UCSD-AML1 (cell line): ENCODE results near the gene PAX7.

ENCODE experiments used
- DNase-seq: peaks from one replicate; lab custom pipeline; 2025; ENCODE audit not compliant: unreplicated experiment; lab: John Stamatoyannopoulos, UW

PAX7 gene

GRCh38 chr1:18618546-18619466, 11.8 kb upstream of the PAX7 start:
- no peak for DNase-seq

- no peak for DNase-seq
Measured at GRCh38 chr1:18619467-18619835, 11.2 kb upstream of the PAX7 start.

- DNase-seq: no peak
Measured at GRCh38 chr1:18628511-18628910, 2.1 kb upstream of the PAX7 start.

- DNase-seq: no peak
Measured at GRCh38 chr1:18629659-18630510, 761 bp upstream of the PAX7 start.

GRCh38 chr1:18631496-18632217, 1.0 kb downstream of the PAX7 start:
- DNase-seq: no peak

- DNase-seq: no peak
Measured at GRCh38 chr1:18632218-18632588, 1.6 kb downstream of the PAX7 start.

- no peak for DNase-seq
Measured at GRCh38 chr1:18632783-18633421, 2.3 kb downstream of the PAX7 start.

GRCh38 chr1:18633422-18634155, 2.9 kb downstream of the PAX7 start:
- DNase-seq: no peak

- DNase-seq: no peak
Measured at GRCh38 chr1:18634276-18634675, 3.6 kb downstream of the PAX7 start.

GRCh38 chr1:18635070-18635577, 4.5 kb downstream of the PAX7 start:
- DNase-seq: no peak

GRCh38 chr1:18635891-18636595, 5.4 kb downstream of the PAX7 start:
- no peak for DNase-seq

- DNase-seq: no peak
Measured at GRCh38 chr1:18636596-18637508, 6.2 kb downstream of the PAX7 start.

- no peak for DNase-seq
Measured at GRCh38 chr1:18637511-18637960, 6.9 kb downstream of the PAX7 start.

GRCh38 chr1:18637962-18638834, 7.6 kb downstream of the PAX7 start:
- DNase-seq: no peak

GRCh38 chr1:18638835-18639364, 8.3 kb downstream of the PAX7 start:
- DNase-seq: no peak

GRCh38 chr1:18639368-18640055, 8.9 kb downstream of the PAX7 start:
- no peak for DNase-seq
